NCI-H2171 treated with DMSO at 0.1 percent for 48 hours (cell line): ENCODE measurements around the gene TAF11L2.
"Not testable (repeated sequence)": the region's sequence is repeated elsewhere in the genome, so short reads cannot be mapped to it uniquely, and the experiment has no call there.

Source experiments
- DNase-seq: peaks from one replicate; lab custom pipeline; 2025; lab: John Stamatoyannopoulos, UW

The TAF11L2 gene

GRCh38 chr5:17526504-17526903, 28.5 kb downstream of the TAF11L2 start:
- DNase-seq: not testable (repeated sequence)

GRCh38 chr5:17528369-17528768, 30.3 kb downstream of the TAF11L2 start, which contains the start of gene TAF11L6:
TSS of gene TAF11L6 (plus strand) at chr5:17528669.
- DNase-seq: not testable (repeated sequence)
